Right lung (tissue), 5 donors: ENCODE measurements around the gene IL31. TPM values are rescaled to one million over a fixed set of nuclear protein-coding genes. Genes with fewer than 3 reads are reported as not detected.
"Not testable (repeated sequence)": the region's sequence is repeated elsewhere in the genome, so short reads cannot be mapped to it uniquely, and the experiment has no call there.

Experiments used
- DNase-seq, 2 donors: peaks; one replicate each; pipeline ENCODE4 v3.0.0-alpha.2; 2013
- polyA plus RNA-seq, 5 donors: library from polyadenylated mRNA; unstranded; fragments of 120-200 nt; gene quantifications; one replicate each; pipeline versions ENCODE4 v1.2.1 to v1.2.3, GENCODE V29; 2013; ENCODE audit warnings: inconsistent platforms in 1 of 5, low replicate concordance in 1 of 5; ENCODE audit not compliant: insufficient read length in 5 of 5, insufficient read depth in 1 of 5

IL31 gene
- polyA plus RNA-seq, 5 donors, result not detected

GRCh38 chr12:122194804-122195203 is 20.8 kb upstream of the IL31 start:
- no peak for DNase-seq

GRCh38 chr12:122192441-122192840 is 18.4 kb upstream of the IL31 start:
- DNase-seq, result no peak

GRCh38 chr12:122190842-122191668 is 17.0 kb upstream of the IL31 start:
- no peak for DNase-seq

GRCh38 chr12:122189626-122190475 is 15.8 kb upstream of the IL31 start:
- no peak for DNase-seq

GRCh38 chr12:122187466-122187865 is 13.4 kb upstream of the IL31 start:
- DNase-seq, result no peak

GRCh38 chr12:122185494-122186082 is 11.6 kb upstream of the IL31 start:
- DNase-seq, result no peak

GRCh38 chr12:122185079-122185478 is 11.1 kb upstream of the IL31 start:
- DNase-seq, result no peak

- DNase-seq, result no peak
Observed at GRCh38 chr12:122184517-122184916, 10.5 kb upstream of the IL31 start.

GRCh38 chr12:122183588-122183940 is 9.5 kb upstream of the IL31 start:
- no peak for DNase-seq

- peak in 1 of 2 donors; percentile 31 for DNase-seq
Observed at GRCh38 chr12:122182887-122183587, 9.0 kb upstream of the IL31 start, which contains the start of gene LRRC43. LRRC43 (plus strand) TSS chr12:122183123; CDS start chr12:122183145, 22 bp downstream.

GRCh38 chr12:122176473-122176872 is 2.5 kb upstream of the IL31 start:
- DNase-seq, result not testable (repeated sequence)

GRCh38 chr12:122172262-122172939 is 1.6 kb downstream of the IL31 start:
- DNase-seq, result no peak

- DNase-seq, result no peak
Observed at GRCh38 chr12:122171399-122171798, 2.6 kb downstream of the IL31 start.

- DNase-seq, result no peak
Observed at GRCh38 chr12:122168492-122168891, 5.5 kb downstream of the IL31 start.

GRCh38 chr12:122167356-122167925 is 6.6 kb downstream of the IL31 start:
- DNase-seq, result no peak

GRCh38 chr12:122166422-122167349 is 7.3 kb downstream of the IL31 start:
- DNase-seq, result no peak

GRCh38 chr12:122162976-122163375 is 11.0 kb downstream of the IL31 start:
- no peak for DNase-seq

- no peak for DNase-seq
Observed at GRCh38 chr12:122161682-122162081, 12.3 kb downstream of the IL31 start.

- DNase-seq, result no peak
Observed at GRCh38 chr12:122160761-122161160, 13.3 kb downstream of the IL31 start.

- no peak for DNase-seq
Observed at GRCh38 chr12:122159882-122160281, 14.1 kb downstream of the IL31 start.
